ENCODE data around the gene PLCB2.

PLCB2 gene

DNA sequence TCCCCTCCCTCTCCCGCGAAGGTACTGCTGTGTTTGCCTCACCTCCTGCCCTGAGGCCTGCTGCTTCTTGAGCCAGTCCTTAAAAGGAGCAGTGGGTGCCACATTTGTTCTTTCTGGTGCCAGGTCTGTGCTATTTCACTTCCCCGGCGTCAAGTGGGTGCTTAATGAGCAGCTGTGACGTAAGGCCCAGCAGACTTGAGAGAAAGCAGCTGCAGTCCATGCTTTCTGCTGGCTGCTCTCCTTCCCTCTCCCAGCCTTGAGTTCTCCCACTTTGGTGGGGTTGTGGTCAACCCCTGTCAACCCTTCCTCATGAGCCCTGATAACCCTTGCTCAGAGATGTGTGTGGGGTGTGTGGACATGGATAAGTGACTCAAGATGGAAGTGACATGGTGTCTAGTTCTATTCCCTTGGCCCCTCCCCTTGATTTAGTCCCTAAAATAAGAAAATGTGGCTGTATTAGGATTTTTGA is 22.7 kb upstream of the PLCB2 start:
- DNase-seq (ENCODE audit: low read depth in 2 of 2) = peak; percentile 49 to 89
- no peak overlapping the region for H3K4me3 ChIP-seq (replicated peaks in 1 of 2; ENCODE audit: low read depth in 2 of 2, low read length in 2 of 2)
- TF ChIP-seq, protein P1, sequence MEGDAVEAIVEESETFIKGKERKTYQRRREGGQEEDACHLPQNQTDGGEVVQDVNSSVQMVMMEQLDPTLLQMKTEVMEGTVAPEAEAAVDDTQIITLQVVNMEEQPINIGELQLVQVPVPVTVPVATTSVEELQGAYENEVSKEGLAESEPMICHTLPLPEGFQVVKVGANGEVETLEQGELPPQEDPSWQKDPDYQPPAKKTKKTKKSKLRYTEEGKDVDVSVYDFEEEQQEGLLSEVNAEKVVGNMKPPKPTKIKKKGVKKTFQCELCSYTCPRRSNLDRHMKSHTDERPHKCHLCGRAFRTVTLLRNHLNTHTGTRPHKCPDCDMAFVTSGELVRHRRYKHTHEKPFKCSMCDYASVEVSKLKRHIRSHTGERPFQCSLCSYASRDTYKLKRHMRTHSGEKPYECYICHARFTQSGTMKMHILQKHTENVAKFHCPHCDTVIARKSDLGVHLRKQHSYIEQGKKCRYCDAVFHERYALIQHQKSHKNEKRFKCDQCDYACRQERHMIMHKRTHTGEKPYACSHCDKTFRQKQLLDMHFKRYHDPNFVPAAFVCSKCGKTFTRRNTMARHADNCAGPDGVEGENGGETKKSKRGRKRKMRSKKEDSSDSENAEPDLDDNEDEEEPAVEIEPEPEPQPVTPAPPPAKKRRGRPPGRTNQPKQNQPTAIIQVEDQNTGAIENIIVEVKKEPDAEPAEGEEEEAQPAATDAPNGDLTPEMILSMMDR (IDR thresholded peaks at IDR 0.05; ENCODE audit: low read depth, low read length) = no peak

DNA sequence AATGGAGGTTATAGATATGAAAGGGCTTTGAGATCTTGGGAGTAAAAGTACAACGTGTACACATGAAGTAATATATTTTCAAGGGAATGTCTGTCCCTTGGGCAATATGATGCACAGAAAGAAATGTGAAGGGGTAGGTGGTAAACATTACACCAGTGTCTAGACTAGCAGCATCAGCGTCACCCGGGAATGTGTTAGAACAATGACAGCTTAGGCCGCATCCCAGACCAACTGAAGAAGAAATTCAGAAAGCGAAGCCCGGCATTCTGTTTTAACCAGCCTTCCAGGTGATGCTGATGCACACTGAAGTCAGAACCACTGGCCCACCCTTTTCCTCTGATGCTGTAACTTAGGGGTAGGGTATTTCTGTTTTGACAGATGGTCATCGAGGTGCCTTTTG is 22.1 kb upstream of the PLCB2 start:
- no peak overlapping the region for H3K4me3 ChIP-seq (replicated peaks in 1 of 2; ENCODE audit: low read depth in 2 of 2, low read length in 2 of 2)
- TF ChIP-seq, protein P1 (IDR thresholded peaks at IDR 0.05; ENCODE audit: low read depth, low read length) = no peak
- peak in 1 of 2 donors; percentile 89 for DNase-seq (ENCODE audit: low read depth in 2 of 2)

DNA sequence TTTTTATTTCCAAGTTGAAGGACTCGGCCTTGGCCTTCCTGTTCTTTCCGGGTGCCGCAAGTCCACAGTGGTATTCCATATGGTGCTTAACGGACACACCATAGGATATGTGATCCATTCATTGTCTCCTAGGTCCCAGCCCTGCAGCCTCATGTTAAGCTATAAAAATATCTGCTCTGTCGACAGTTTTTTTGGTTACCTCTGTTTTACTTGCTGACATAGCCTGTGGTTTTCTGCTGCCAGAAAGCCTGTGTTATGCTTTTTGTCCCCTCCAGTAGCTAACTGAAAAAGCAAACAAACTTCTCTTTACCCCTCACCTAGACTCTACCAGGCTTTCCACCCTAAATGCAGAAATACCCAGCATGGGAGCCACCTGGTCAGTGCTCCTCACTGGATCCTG is 21.0 kb upstream of the PLCB2 start:
- no peak for DNase-seq (ENCODE audit: low read depth in 2 of 2)
- H3K4me3 ChIP-seq (replicated peaks in 1 of 2; ENCODE audit: low read depth in 2 of 2, low read length in 2 of 2) = no peak overlapping the region
- TF ChIP-seq, protein P1 (IDR thresholded peaks at IDR 0.05; ENCODE audit: low read depth, low read length) = no peak

DNA sequence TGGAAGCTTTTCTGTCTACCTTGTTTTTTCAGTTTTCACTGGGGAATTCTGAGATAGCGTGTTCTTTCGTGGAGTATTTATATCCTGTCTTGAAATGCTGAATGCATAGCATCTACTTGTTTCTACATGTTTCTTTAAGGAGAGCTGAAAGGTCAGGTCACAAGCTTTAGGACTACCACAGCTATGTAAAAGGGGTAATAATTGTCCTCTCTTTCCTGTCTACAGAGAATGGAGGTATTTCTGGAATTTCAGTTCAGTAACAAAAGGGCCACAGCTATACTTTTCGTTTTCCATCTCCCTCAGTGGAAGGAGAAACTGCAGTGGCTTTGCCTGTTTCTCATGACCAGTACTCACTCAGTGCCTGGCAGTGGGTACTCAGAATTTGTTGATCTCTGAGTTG is 20.4 kb upstream of the PLCB2 start:
- DNase-seq (ENCODE audit: low read depth in 2 of 2) = peak; percentile 71 to 74
- TF ChIP-seq, protein P1 (IDR thresholded peaks at IDR 0.05; ENCODE audit: low read depth, low read length) = no peak
- no peak overlapping the region for H3K4me3 ChIP-seq (replicated peaks in 1 of 2; ENCODE audit: low read depth in 2 of 2, low read length in 2 of 2)

DNA sequence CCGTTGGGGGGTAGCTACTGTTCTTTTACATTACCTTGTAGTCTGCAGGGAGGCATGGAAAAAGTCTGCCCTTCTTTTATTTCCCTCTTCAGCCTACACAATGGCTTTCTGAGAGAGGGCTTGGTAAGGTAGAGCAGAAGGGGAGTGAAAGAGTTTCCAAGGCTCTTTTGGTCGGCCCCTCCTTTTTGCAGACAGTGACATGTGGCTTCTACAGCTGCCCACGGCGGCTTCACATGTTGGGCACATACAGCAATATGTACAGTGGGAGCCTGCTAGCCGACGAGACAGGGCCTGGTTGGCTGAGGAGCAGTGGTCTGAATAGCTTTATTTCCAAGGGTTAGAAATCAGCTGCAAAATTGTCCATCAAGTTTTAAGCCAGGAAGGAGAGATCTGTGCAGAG is 19.7 kb upstream of the PLCB2 start:
- TF ChIP-seq, protein P1 (IDR thresholded peaks at IDR 0.05; ENCODE audit: low read depth, low read length) = no peak
- no peak for DNase-seq (ENCODE audit: low read depth in 2 of 2)
- H3K4me3 ChIP-seq (replicated peaks in 1 of 2; ENCODE audit: low read depth in 2 of 2, low read length in 2 of 2) = no peak overlapping the region

DNA sequence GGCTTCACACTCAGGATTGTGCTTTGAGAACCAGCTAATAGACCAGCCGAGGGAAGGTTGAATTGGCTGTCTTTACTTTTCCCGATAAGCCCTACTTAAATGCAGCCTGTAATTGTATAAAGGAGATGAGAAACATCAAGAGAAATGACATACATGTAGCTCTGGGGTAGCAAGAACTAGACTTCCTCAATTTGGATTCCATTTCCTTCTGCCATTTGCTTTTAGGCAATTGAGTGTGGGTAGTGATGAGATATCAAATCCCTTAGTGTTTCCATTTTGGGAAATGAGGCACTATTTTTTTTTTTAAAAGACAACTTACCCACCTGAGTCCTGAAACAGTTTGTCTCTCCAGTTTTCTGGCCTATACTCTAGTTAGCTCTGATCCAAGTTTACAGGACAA is 18.0 kb upstream of the PLCB2 start:
- peak overlapping the region in 1 of 2 donors; percentile 77 for H3K4me3 ChIP-seq (replicated peaks in 1 of 2; ENCODE audit: low read depth in 2 of 2, low read length in 2 of 2)
- TF ChIP-seq, protein P1 (IDR thresholded peaks at IDR 0.05; ENCODE audit: low read depth, low read length) = no peak
- no peak for DNase-seq (ENCODE audit: low read depth in 2 of 2)

DNA sequence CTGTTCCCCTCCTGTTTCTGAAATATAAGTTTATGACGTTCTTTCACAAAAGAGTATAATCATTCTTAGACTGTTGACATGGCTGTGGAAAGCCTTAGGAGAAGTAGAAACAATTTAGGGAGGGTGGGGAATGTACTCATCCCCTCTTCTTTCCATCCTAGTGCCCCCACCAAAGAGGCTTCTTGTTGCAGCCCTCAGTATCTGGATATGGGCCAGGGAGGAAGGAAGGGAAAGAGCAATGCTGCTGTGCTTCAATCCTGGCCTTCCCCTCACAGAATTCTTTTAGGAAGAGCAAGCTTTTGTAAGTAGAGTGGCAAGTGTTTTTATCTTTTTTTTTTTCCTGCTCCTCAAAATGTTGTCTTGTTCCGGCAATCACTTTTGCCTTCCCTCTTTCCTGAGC is 17.5 kb upstream of the PLCB2 start:
- TF ChIP-seq, protein P1 (IDR thresholded peaks at IDR 0.05; ENCODE audit: low read depth, low read length) = no peak
- peak overlapping the region; percentile 75 to 77 for H3K4me3 ChIP-seq (replicated peaks in 1 of 2; ENCODE audit: low read depth in 2 of 2, low read length in 2 of 2)
- peak in 1 of 2 donors; percentile 58 for DNase-seq (ENCODE audit: low read depth in 2 of 2)

Measured in cardiac fibroblast (primary cell).